KMS-11 (cell line): ENCODE data around the gene STK40.

Experiments
- H2AFZ ChIP-seq: fragments of 200-600 bp; sonication (generic); 2 replicates; pipeline ENCODE4 v1.6.1; 2016; ENCODE audit warnings: antibody characterized with exemption, mixed run types, low read depth
- H3K27ac ChIP-seq: fragments of 200-600 bp; sonication (generic); 2 replicates; pipeline ENCODE4 v1.6.1; 2016; ENCODE audit warnings: mild to moderate bottlenecking, mixed run types
- H3K27me3 ChIP-seq: fragments of 200-600 bp; sonication (generic); 2 replicates; pipeline ENCODE4 v1.6.1; 2017; ENCODE audit warnings: mild to moderate bottlenecking, low read depth, mixed run types, moderate library complexity; ENCODE audit not compliant: insufficient read depth
- H3K36me3 ChIP-seq: fragments of 200-600 bp; sonication (generic); 2 replicates; pipeline ENCODE4 v1.6.1; 2017; ENCODE audit warnings: mild to moderate bottlenecking, mixed run types; ENCODE audit not compliant: insufficient read depth
- H3K4me1 ChIP-seq: fragments of 200-600 bp; sonication (generic); 2 replicates; pipeline ENCODE4 v1.6.1; 2016; ENCODE audit warnings: mild to moderate bottlenecking, low read depth, mixed run types; ENCODE audit not compliant: poor library complexity, severe bottlenecking
- H3K4me2 ChIP-seq: fragments of 200-600 bp; sonication (generic); 2 replicates; pipeline ENCODE4 v1.7.0; 2016; ENCODE audit warnings: mild to moderate bottlenecking, mixed run types
- H3K4me3 ChIP-seq: fragments of 200-600 bp; sonication (generic); IDR thresholded peaks from 2 replicates; pipeline ENCODE4 v1.6.1; 2017; ENCODE audit warnings: low read depth, low read length, mixed read lengths; ENCODE audit not compliant: insufficient read depth
- H3K79me2 ChIP-seq: fragments of 200-600 bp; sonication (generic); 2 replicates; pipeline ENCODE4 v1.6.1; 2016; ENCODE audit warnings: low read depth, mixed run types; ENCODE audit not compliant: insufficient read depth
- H3K9ac ChIP-seq: fragments of 200-600 bp; sonication (generic); 2 replicates; pipeline ENCODE4 v1.6.1; 2016; ENCODE audit warnings: mild to moderate bottlenecking, mixed run types
- H4K20me1 ChIP-seq: fragments of 200-600 bp; sonication (generic); 2 replicates; pipeline ENCODE4 v1.6.1; 2016; ENCODE audit warnings: mild to moderate bottlenecking, mixed run types; ENCODE audit not compliant: insufficient read depth
- CTCF ChIP-seq: fragments of 200-600 bp; sonication (generic); conservative IDR thresholded peaks from 2 replicates; pipeline ENCODE4 v1.6.1; 2017; ENCODE audit warnings: low read depth, mild to moderate bottlenecking, antibody characterized with exemption, low read length, moderate library complexity, mixed read lengths

Gene STK40

GRCh38 chr1:36369061-36369861, 16.5 kb downstream of the STK40 start:
- peaks cover 8% of the 10 kb centered on the region; the same call in 1 of the 2 replicates for H3K79me2 ChIP-seq
- H3K4me1 ChIP-seq, result peaks cover 46% of the 10 kb centered on the region
- no peak overlapping the region for H3K9ac ChIP-seq
- no peaks in the 10 kb centered on the region for H4K20me1 ChIP-seq
- peak overlapping the region; percentile 13; the same call in 1 of the 2 replicates for H3K27ac ChIP-seq
- no peaks in the 10 kb centered on the region for H3K27me3 ChIP-seq
- H2AFZ ChIP-seq, result no peak overlapping the region
- H3K4me3 ChIP-seq, result no peak overlapping the region
- peak; percentile 90 for TF ChIP-seq CTCF
- H3K36me3 ChIP-seq, result no peaks in the 10 kb centered on the region
- H3K4me2 ChIP-seq, result no peak overlapping the region; the same call in 1 of the 2 replicates

DNA sequence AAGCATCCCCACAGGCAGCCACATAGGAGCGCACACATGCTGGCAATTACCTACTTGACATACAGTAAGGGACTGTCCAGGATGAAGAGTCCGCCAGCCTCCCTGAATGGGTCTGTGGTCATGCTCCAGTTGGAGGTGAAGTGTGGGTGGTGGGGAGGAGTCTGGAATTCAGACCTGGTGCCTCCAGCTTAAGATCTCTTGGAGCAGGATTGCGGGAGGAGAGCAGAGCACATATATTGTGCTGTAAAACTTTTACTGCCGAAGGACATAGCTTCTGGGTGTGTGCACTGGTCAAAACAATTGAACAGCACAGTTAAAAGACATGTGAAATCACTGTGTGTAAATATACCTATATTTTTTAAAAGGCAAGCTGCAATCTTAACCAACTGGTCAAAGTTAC, 17.9 kb downstream of the STK40 start:
- Histone ChIP-seq H3K4me1 (peaks cover 31% of the 10 kb centered on the region), H2AFZ (no peak overlapping the region), H3K4me3 (no peak overlapping the region), H4K20me1 (no peaks in the 10 kb centered on the region), H3K27ac (no peak overlapping the region), H3K79me2 (peaks cover 2% of the 10 kb centered on the region; the same call in 1 of the 2 replicates), H3K36me3 (no peaks in the 10 kb centered on the region), H3K27me3 (no peaks in the 10 kb centered on the region), H3K4me2 (no peak overlapping the region), H3K9ac (no peak overlapping the region)
- TF ChIP-seq CTCF, result no peak

DNA sequence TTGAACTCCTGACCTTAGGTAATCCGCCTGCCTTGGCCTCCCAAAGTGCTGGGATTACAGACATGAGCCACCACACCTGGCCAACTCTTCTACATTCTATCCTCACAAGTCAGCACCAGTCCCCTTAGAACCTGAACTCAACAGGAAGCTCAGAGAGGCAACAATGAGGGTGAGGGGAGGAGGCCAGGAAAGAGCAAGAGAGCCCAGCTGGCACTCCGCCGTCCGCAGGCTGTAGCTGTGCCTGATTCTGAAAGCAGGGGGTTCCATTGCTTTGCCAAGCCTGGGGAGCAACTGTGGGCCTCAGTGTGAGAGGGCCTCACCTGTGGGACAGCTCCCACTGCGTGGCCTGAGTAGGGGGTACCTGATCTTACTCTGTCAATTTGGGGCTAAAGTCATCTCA, 18.7 kb downstream of the STK40 start:
- Histone ChIP-seq H3K27ac (no peak overlapping the region), H3K4me3 (no peak overlapping the region), H3K9ac (no peak overlapping the region), H2AFZ (no peak overlapping the region), H3K79me2 (no peaks in the 10 kb centered on the region), H3K27me3 (no peaks in the 10 kb centered on the region), H3K4me1 (peaks cover 27% of the 10 kb centered on the region), H4K20me1 (no peaks in the 10 kb centered on the region), H3K4me2 (no peak overlapping the region), H3K36me3 (no peaks in the 10 kb centered on the region)
- no peak for TF ChIP-seq CTCF

- Histone ChIP-seq H3K9ac (no peak overlapping the region), H2AFZ (no peak overlapping the region), H3K27me3 (no peaks in the 10 kb centered on the region), H3K4me2 (no peak overlapping the region), H3K36me3 (no peaks in the 10 kb centered on the region), H3K4me1 (peaks cover 27% of the 10 kb centered on the region), H3K79me2 (no peaks in the 10 kb centered on the region), H3K4me3 (no peak overlapping the region), H3K27ac (no peak overlapping the region), H4K20me1 (no peaks in the 10 kb centered on the region)
- no peak for TF ChIP-seq CTCF
Measured at GRCh38 chr1:36366091-36366661, 19.5 kb downstream of the STK40 start.
